Raji (cell line): ENCODE measurements around the gene ADAMTS17.

Source experiments
- POLR2A ChIP-seq: IDR thresholded peaks from 2 replicates; pipeline ENCODE4 v1.6.1; 2011; ENCODE audit warnings: low read depth, low read length, control low read depth; ENCODE audit not compliant: insufficient read depth

The ADAMTS17 gene

DNA sequence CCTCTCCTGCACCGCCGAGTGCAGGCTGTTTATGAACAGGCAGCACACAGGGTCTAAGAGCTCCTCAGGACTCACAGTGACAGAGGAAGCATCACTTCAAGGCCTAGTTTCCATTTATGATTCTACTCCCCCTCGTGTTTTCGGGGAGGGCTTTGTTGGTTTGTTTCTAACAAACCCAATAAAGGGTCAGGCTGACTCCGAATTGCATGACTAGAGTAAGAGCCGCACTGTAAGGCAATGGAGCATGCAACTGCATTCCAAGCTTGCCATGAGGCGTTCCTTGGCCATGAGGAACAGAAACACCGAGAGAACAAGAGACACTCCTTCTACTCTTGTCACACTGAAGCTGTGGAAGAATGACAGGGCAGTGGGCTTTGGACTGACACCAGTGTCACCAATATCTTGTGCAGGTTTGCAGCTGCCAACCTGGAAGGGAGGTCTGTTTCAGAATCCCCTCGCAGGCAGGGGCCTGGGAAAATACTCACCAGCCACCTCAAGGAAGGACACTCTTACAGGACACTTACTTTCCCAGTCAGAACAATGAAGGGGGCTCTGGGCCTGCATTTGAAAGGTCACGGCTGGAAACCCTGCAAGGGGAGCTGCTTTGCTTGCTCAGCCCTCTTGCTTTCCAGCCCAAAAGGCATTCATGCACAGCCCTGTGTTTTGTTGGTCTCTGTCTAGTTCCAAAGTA, 96.8 kb downstream of the ADAMTS17 start:
- TF ChIP-seq POLR2A: no peak

DNA sequence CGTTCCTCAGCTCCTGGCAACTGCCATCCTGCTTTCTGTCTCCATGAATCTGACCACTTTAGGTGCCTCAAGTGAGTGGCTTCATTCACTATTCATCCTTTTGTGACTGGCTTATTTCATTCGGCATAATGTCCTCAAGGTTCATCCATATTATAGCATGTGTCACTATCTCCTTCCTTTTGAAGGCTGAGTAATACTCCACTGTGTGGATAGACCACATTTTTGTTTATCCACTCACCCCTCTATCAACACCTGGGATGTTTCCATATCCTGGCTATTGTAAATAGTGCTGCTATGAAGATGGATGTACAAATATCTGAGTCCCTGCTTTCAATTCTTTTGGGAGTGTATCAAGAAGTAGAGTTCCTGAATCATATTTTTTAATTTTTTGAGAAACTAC, 98.8 kb downstream of the ADAMTS17 start:
- TF ChIP-seq POLR2A: no peak

DNA sequence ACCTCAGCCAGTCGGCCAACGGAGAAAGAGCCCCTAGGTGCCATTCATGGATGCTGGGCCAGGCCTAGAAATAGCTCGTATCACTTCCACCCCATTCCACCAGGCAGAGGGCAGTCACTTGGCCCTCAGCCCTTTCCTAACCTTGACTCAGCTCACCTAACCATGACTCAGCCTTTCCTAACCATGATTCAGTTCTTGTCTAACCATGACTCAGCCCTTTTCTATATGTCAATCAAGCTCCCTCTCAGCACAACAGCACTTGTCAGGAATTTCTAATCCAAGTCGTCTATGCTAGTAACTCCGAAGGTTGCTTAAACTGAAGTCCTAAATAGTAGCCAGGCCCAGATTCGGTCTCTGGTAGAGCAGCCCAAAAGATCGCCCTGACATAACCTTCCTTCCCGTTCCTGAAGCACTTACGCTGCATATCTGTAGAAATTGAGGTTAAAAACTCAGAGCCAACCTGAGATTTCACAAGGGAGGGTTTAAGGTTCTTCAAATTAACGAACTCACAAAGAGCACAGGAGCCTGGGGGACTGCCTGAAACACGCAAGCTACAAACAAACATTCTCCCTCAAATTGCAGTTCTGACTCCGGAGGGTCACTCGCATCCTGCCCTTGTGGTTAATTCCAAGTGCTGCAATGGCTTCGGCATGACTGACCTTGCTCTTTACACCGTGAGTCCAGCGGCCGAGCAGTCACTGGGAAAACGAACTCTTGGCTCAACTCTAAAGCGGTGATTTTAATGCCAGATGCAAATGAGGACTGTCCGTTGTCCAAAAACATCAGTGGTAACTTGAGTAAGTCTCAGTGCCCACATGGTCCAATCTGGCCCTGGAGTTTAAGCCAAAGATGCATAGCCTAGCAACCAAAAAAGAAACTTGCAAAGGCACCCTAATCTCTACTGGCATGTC, 99.9 kb downstream of the ADAMTS17 start:
- TF ChIP-seq POLR2A: no peak

DNA sequence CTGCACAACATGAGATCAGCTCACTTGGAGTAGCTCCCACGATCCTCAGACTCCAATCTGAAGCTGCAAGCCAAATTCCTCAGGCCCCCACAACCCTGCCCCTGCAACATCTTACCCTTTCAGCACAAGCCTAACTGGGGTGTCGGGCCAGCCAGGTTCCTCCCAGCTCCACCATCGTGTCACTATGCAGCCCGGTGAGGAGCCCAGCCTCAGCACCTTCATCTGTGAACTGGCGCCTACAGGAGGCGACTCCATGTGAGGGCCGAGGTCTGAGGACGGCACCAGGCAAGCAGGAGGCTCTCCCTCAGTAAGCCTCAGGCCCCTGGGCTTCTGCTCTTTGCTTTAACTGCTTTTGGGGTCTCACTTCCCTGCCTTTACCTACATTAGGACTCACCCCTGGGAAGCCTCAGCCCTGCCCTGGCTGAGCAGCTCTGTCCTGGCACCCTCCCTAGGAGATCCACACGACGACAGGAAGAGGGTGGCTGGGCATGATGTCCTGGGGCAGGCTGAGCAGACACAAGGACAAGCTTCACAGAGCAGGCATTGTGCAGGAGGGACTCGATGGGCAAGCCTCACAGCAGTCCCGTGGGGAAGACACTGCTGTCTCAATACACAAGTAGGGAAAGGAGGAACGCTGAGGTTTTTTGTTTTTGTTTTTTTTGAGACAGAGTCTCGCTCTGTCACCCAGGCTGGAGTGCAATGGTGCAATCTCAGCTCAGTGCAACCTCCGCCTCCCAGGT, 104.6 kb downstream of the ADAMTS17 start:
- TF ChIP-seq POLR2A: no peak

DNA sequence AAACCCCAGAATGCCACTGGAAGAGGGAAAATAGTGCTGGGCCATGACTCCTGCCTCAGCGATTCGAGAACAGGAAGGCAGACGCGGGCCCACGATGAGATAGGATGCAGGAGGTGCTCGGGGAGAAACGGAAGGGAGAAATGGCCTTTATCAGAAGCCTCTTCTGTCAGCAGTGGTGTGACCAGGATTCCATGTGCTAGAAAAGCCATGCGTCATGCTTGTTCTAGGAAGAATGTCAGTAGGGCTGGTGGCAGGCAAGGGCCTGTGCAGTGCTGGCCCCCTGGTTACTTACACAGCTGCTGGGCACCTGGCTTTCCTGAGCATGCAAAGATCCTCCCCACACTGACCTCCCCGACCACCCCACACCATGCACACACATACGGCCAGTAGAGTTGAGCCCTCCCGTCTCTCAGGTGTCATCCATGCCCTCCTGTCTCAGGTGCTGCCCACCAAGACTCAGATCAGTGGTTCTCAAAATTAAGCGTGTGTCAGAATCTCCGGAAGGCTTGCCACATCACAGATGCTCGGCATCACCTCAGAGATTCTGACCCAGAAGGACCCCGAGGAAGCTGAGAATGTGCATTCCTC, 106.7 kb downstream of the ADAMTS17 start:
- TF ChIP-seq POLR2A: no peak

DNA sequence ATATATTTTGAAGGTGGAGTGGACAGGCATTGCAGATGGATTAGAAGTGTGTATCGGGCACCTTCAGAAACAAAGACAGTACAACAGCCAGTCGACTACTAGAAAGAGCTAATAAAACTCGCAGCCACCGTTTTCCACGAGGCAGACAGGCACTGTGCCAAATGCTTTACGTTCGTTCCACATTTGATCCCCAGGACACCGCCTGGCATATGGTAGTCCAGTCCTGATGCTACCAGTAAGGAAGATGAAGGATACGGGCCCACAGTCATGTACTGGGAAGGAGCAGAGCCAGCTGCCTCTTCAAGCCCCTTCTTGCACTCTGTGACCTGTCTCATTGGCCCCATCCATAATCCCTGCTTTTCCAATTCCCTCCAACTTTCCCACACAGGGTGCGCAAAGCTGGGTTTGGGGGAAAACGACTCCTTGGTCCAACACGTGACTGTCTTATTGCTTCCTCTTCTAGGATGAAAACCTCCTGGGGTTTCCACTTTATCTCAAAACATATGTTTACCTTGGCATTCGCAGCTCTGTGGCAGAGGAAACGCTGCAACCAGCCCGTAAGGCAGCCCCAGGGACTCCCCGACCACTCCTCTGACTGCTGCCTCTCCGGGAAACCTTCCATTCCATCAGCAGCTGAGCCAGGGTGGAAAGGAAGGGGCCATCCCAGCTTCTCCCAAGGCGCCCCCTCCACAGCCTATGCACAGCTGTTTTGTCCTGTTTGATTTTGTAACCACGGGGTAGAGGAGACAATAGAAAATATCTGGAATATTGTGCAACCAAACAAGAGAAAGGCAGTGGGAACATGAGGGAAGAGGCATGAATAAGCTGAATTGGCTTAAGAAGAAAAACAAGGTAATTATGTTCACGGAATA, 107.4 kb downstream of the ADAMTS17 start:
- TF ChIP-seq POLR2A: no peak

DNA sequence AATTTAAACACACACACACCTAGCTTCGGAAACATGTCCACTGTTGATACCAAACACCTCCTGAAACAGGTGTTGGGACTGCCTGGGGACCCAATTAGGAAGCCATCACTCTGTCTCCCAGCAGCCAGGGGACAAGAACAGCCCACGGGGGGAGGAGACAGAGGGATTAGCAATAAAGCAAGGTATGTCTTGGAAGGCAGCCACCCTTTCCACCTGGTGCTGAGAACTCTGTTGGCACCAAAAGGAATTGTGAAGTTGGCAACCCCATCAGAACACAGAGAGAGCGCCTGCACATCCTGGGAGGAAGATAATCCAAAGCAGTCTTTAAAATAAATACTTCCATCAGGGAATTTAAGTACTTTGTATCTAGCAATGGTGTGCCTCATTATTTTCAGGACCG, 111.0 kb downstream of the ADAMTS17 start:
- TF ChIP-seq POLR2A: no peak

DNA sequence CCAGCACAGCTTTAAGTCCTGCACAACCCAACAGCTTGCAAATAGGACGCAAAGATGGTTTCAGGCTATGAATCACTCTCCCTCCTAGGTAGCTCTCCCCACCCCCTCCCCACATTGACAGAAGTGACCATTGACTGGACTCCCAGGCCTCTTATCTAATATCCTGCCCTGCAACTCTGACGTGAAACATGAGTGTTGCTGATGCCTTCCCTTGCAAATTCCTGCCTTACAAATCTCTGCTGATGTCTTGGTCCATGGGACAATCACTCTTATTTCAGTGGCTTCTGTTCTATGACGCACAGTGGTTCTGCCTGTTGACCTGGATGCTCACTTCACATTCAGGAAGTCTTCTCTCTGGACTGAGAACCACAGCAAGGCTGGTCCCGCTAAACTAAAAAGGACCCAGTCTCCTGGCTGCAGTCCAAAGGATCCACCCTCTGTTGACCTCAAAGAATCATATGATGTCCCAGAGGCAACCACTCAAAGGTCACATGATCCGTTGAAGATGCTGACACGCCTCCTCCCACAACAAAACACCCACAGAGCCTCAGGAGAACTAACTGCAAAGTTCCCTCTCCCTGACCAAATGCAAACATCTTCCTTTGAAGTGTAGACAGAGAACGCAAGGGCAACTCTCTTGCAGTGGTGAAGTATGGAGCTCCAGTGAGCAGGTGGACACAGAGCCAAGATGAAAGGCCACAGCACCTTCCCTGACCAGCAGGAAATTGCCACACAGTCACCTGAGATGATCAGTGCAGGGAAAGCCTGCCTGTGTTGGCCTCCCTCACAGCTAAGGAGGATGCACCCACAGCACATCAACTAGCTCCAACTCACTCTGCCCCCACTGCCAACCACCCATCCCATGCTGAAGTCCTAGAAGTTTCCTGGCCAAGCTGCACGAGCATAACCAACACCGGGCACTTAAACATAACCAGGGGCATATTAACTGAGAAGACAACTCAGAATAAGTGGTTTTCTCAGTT, 112.3 kb downstream of the ADAMTS17 start:
- no peak for TF ChIP-seq POLR2A

DNA sequence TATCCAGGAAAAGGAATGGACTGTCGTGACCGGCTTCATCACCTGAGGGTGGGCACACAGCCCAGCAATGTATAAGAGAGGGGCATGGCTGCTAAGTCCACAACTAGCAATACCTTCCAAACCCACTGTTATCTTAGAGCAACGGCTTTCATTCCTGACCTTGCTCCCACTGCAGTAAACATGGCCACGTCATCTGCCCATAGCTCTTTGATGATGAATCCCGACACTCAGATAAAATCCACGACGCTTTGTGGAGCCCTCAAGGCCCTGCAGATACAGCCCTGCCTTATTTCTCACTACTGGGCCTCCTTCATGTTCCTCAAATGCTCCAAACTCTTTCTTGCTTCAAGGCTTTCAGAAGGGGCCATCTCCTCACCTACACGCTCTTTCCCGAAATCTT, 114.0 kb downstream of the ADAMTS17 start:
- no peak for TF ChIP-seq POLR2A

DNA sequence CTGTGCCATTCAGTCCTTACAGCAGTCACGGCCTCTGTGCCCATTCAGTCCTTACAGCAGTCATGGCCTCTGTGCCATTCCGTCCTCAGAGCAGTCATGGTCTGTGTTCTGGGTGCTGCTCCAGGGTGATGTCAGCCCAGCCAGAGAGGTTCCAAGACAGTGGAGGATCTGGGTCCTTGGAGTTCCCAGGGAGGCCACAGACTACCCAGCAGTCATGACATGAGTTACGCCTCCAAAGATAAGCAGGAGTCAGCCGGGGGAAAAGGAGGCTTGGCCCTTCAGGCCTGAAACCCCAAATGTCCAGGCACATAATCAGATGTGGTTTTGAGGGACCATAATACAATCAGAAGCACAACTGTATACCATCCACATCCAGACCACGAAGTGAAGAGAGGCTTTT, 115.7 kb downstream of the ADAMTS17 start:
- no peak for TF ChIP-seq POLR2A

DNA sequence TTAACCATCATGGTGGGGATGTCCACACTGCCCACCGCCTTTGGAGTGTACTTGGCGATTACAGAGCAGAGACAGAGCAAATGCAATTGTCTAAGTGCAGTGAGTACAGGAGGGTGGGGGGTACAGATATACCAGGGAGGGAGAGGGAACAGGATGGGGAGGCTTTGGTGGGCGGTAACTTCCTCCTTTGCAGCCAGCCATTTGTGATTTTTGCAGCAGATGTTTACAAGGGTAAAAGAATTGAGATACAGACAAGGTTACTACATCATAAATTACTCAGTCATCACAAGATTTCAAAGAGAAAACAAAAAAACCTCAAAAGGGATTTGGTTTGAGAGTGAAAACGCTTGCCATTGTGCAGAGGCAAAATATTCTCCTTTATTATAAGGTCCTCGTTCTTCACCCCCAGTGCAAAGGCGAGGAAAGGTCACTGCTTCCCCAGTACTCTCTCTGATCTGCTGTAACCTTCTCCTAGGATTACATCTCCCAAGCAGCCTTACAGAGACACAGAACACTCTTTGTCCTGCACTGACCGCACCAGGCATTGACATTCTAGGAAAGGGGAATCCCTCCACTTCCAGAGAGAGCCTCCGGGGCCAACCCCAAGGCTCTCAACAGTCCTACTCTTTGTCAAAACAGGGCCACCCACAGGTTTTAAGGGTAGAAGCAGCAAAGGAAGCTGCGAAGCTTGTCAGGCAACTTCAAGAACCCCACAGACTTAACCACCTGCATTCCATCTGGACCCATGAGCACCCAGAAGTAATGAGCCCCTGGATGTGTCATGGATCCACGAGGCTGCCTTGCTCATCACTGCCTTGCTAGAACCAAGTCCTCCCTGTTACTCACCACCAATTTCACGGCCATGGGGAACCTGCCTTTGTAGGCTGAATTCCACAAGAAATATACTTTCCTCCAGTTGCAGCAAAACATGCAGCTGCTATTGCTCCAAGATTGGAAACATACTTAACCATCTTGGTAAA, 117.3 kb downstream of the ADAMTS17 start:
- TF ChIP-seq POLR2A: no peak

DNA sequence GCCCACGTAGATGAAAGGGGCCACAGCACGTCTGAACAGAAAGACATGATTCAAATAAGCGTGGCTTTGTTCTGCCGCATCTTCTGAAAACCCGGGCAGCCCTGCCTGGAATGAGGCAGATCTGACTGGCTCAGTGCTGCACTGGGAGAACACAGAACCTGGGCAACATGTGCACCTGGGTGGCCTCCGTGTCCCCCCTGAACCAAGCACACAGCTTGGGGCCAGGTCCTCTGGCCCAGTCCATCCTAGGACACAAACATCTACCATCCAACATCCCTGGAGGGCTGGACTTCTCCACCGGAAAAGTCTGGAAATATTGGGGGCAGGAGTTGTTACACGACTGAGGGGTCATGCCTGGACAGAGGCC, 119.4 kb downstream of the ADAMTS17 start:
- TF ChIP-seq POLR2A: no peak
